ENCODE data around the gene TEX26.

DNA sequence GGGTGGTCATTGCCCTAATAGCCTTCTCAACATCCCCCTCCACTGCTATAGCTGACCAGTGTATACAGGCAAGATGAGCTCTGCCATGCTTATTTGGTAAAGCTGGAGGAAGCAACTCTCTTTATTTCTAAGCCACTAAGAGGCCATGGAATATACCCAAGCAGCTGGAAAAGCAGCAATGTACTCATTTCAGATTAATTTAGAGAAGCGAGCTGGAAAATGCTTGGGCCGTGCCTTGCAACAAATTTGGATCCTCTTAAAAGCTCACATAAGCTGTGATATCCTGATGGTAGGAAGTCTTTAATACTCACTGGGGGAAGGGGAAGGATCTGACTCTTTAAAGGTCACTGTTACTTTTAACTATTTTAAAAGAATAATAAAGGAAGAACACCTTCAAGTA is 77.8 kb downstream of the TEX26 start:
- TF ChIP-seq, protein P1, sequence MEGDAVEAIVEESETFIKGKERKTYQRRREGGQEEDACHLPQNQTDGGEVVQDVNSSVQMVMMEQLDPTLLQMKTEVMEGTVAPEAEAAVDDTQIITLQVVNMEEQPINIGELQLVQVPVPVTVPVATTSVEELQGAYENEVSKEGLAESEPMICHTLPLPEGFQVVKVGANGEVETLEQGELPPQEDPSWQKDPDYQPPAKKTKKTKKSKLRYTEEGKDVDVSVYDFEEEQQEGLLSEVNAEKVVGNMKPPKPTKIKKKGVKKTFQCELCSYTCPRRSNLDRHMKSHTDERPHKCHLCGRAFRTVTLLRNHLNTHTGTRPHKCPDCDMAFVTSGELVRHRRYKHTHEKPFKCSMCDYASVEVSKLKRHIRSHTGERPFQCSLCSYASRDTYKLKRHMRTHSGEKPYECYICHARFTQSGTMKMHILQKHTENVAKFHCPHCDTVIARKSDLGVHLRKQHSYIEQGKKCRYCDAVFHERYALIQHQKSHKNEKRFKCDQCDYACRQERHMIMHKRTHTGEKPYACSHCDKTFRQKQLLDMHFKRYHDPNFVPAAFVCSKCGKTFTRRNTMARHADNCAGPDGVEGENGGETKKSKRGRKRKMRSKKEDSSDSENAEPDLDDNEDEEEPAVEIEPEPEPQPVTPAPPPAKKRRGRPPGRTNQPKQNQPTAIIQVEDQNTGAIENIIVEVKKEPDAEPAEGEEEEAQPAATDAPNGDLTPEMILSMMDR (conservative IDR thresholded peaks at IDR 0.05 in 1 of 2, IDR thresholded peaks at IDR 0.05 in 1 of 2; ENCODE audit: low read depth in 1 of 2, low read length in 2 of 2): no peak
- TF ChIP-seq EZH2 (IDR thresholded peaks at IDR 0.05; ENCODE audit: low read length, missing control alignments): no peak

Data from fibroblast of lung (primary cell).